MG63 (cell line): ENCODE results near the gene CSTB. TPM values are rescaled to one million over a fixed set of nuclear protein-coding genes. Genes with fewer than 3 reads are reported as not detected.

Experiments used
- DNase-seq: peaks from one replicate; pipeline ENCODE4 v3.0.0-alpha.2; 2020
- H3K27me3 ChIP-seq: fragments of 250-450 bp; sonication (Bioruptor Pico); 2 replicates; pipeline ENCODE4 v1.5.1; 2020; ENCODE audit warnings: mild to moderate bottlenecking, moderate library complexity
- H3K36me3 ChIP-seq: fragments of 250-450 bp; sonication (Bioruptor Pico); 2 replicates; pipeline ENCODE4 v1.5.1; 2020; ENCODE audit warnings: mild to moderate bottlenecking, moderate library complexity
- H3K4me3 ChIP-seq: fragments of 250-450 bp; sonication (Bioruptor Pico); 2 replicates; pipeline ENCODE4 v1.5.1; 2020; ENCODE audit warnings: mild to moderate bottlenecking, moderate library complexity
- H3K9me3 ChIP-seq: fragments of 250-450 bp; sonication (Bioruptor Pico); 2 replicates; pipeline ENCODE4 v1.5.1; 2020; ENCODE audit warnings: mild to moderate bottlenecking, moderate library complexity
- total RNA-seq: library from RNA; depleted of rRNA; stranded (reverse); fragments of >200 nt; shearing (Covaris generic); gene quantifications from 2 replicates; pipeline ENCODE4 v1.2.3, GENCODE V29; 2014; ENCODE audit warnings: low replicate concordance

The CSTB gene
- total RNA-seq, 1 experiment from 2014 or later, result 5.5 TPM

GRCh38 chr21:43812957-43813655 lies 37.0 kb upstream of the CSTB start:
- no peaks in the 10 kb centered on the region for H3K36me3 ChIP-seq
- H3K4me3 ChIP-seq, result no peak overlapping the region
- no peaks in the 10 kb centered on the region for H3K9me3 ChIP-seq
- no peaks in the 10 kb centered on the region for H3K27me3 ChIP-seq
- no peak for DNase-seq

- no peak overlapping the region for H3K4me3 ChIP-seq
- H3K27me3 ChIP-seq, result no peaks in the 10 kb centered on the region
- no peak for DNase-seq
- no peaks in the 10 kb centered on the region for H3K36me3 ChIP-seq
- no peaks in the 10 kb centered on the region for H3K9me3 ChIP-seq
These were observed 36.2 kb upstream of the CSTB start for GRCh38 chr21:43812139-43812821.

DNA sequence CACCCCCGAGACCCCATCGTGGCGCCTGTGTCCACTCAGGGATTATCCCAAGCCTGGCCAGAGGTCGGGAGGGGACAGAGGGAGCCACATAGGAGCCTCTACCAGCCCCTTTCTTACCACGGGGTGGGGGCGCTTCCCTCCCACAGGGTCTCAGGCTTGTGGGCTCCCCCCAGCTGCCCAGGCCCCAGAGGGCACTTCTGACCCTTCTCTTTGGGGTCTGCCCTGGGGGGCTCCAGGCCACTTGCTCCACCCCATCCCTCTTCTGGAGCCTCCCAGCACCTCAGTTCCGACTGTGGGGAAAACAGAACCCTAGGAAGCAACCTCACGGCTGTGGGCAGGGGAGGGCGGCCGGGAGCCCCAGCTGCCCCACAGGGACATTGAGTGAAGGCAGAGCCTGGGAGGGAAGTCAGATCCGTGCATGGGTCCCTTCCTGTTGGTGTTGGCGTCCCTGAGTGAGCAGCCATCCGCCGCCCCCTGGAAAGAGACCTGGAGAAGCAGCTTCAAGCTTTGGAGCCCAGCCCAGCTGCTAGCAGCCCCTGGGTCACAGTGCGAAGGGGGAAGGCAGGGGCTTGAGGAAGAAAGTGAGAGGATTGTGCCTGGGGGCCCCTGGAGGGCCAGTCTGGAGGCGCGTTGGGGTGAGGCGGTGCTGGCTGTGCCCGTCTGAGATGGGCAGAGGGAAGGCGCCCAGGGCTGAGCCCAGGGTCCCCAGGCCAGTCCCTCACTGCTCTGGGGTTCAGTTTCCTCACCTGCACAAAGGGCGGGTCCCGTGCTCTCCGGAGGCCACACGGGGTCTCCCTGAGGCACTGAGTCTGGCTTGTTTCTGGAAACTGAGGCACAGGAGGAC lies 35.4 kb upstream of the CSTB start:
- H3K36me3 ChIP-seq, result peaks cover 4% of the 10 kb centered on the region; the same call in 1 of the 2 replicates
- H3K4me3 ChIP-seq, result no peak overlapping the region
- DNase-seq, result no peak
- no peaks in the 10 kb centered on the region for H3K9me3 ChIP-seq
- no peaks in the 10 kb centered on the region for H3K27me3 ChIP-seq

DNA sequence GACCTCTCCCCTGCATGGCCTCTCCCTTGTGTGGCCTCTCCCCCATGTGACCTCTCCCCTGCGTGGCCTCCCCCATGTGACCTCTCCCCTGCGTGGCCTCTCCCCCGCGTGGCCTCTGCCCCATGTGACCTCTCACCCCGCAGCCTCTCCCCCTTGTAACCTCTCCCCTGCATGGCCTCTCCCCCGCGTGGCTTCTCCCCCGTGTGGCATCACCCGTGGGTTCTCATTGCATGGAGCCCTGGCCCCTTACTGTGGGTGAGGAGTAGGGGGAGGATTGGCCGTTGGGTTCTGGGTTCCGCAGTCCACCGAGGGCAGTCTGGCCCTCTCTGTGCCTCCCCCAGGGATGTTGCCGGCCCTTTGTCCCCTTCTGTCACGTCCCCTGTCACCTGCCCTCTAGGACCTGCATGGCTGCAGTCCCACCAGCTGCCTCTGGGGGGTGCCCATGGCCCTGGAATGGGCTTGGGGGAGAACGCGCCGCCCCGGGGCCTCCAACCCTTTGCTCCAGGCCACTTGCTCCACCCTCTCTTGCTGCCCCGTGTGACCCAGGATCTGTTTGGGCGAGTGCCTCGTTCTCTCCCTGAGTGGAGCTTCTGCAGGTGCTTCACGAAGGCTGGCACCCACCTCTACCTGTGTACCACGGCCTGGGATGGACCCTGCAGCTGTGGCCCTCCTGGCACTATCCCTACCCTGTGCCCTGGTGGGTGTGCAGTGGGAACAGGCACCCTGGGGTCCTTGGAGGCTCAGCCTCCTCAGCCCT lies 34.6 kb upstream of the CSTB start:
- Histone ChIP-seq H3K4me3 (no peak overlapping the region), H3K36me3 (peaks cover 7% of the 10 kb centered on the region), H3K9me3 (no peaks in the 10 kb centered on the region), H3K27me3 (no peaks in the 10 kb centered on the region)
- DNase-seq, result peak; percentile 68

DNA sequence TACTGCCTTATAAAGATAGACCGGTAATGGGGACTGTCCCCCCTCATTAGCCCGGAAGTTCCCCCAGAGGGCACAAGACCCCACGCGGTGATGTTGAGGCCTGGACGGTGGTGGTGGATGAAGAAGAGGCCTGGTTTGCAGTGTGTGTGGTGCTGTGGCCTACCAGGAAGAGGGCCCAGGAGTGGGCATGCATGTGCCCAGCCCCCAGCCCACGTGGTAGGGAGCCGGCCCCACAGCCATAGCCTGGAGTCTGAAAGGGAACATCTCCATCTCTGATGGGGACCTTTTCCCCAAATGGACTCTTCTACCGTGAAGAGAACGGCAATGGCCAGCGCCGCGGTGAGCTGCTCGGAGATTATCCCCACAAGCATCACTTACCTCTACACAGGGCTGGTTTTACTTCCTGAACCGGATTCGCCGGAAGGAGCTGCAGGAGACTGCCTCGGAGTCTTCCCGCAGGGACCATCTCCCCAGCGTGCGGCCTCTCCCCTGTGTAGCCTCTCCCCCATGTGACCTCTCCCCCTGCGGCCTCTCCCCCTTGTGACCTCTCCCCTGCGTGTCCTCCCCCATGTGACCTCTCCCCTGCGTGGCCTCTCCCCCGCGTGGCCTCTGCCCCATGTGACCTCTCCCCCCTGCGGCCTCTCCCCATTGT lies 33.9 kb upstream of the CSTB start:
- no peak overlapping the region for H3K4me3 ChIP-seq
- H3K27me3 ChIP-seq, result no peaks in the 10 kb centered on the region
- H3K9me3 ChIP-seq, result no peaks in the 10 kb centered on the region
- DNase-seq, result no peak
- peaks cover 7% of the 10 kb centered on the region for H3K36me3 ChIP-seq

- H3K36me3 ChIP-seq, result peaks cover 11% of the 10 kb centered on the region
- no peaks in the 10 kb centered on the region for H3K9me3 ChIP-seq
- H3K27me3 ChIP-seq, result no peaks in the 10 kb centered on the region
- no peak for DNase-seq
- no peak overlapping the region for H3K4me3 ChIP-seq
These were observed 33.3 kb upstream of the CSTB start for GRCh38 chr21:43809346-43809799.

GRCh38 chr21:43808832-43809251 lies 32.7 kb upstream of the CSTB start:
- no peak for DNase-seq
- no peak overlapping the region for H3K4me3 ChIP-seq
- peaks cover 16% of the 10 kb centered on the region for H3K36me3 ChIP-seq
- no peaks in the 10 kb centered on the region for H3K9me3 ChIP-seq
- H3K27me3 ChIP-seq, result no peaks in the 10 kb centered on the region

- Histone ChIP-seq H3K36me3 (peaks cover 18% of the 10 kb centered on the region), H3K9me3 (no peaks in the 10 kb centered on the region), H3K4me3 (no peak overlapping the region), H3K27me3 (no peaks in the 10 kb centered on the region)
- no peak for DNase-seq
These were observed 32.3 kb upstream of the CSTB start for GRCh38 chr21:43808367-43808766.

- DNase-seq, result no peak
- peaks cover 39% of the 10 kb centered on the region for H3K36me3 ChIP-seq
- no peak overlapping the region for H3K4me3 ChIP-seq
- H3K27me3 ChIP-seq, result no peaks in the 10 kb centered on the region
- no peaks in the 10 kb centered on the region for H3K9me3 ChIP-seq
These were observed 30.1 kb upstream of the CSTB start for GRCh38 chr21:43806017-43806710.

DNA sequence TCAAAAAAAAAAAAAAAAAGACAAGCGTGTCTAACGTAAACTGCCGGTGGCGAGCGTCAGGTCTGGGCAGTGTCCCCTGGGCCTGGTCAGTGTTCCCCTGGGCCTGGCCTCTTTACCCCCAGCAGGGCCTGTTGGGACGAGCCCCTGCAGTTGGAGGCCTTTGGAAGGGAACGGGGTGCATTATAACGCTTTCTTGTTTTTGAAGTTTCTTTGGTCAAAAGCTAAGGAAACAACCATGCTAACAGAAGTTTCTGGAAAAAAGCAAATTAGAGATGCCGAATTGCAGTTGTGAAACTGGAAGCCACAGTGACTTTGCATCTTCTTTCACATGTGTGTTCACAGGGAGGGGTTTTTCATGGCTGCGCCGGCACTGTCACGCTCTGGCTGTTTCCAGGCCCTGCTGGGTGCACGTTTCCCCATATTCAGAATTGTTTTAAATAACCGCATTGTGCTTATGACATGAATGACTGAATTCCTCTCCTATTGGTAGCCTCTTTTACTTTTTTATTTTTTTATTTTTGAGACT lies 29.2 kb upstream of the CSTB start:
- Histone ChIP-seq H3K36me3 (peaks cover 48% of the 10 kb centered on the region), H3K9me3 (no peaks in the 10 kb centered on the region)

GRCh38 chr21:43803558-43804300 lies 27.6 kb upstream of the CSTB start:
- no peak for DNase-seq
- H3K9me3 ChIP-seq, result no peaks in the 10 kb centered on the region
- H3K36me3 ChIP-seq, result peaks cover 63% of the 10 kb centered on the region
- H3K4me3 ChIP-seq, result no peak overlapping the region
- H3K27me3 ChIP-seq, result no peaks in the 10 kb centered on the region

More for the DNA sequence above, 29.2 kb upstream of the CSTB start:
- DNase-seq, result no peak
- no peak overlapping the region for H3K4me3 ChIP-seq
- H3K27me3 ChIP-seq, result no peaks in the 10 kb centered on the region

GRCh38 chr21:43802713-43803313 lies 26.7 kb upstream of the CSTB start:
- DNase-seq, result no peak
- H3K9me3 ChIP-seq, result no peaks in the 10 kb centered on the region

GRCh38 chr21:43801006-43801783 lies 25.1 kb upstream of the CSTB start:
- Histone ChIP-seq H3K9me3 (no peaks in the 10 kb centered on the region), H3K27me3 (no peaks in the 10 kb centered on the region), H3K36me3 (peaks cover 83% of the 10 kb centered on the region), H3K4me3 (no peak overlapping the region)
- no peak for DNase-seq

More at GRCh38 chr21:43802713-43803313, 26.7 kb upstream of the CSTB start:
- Histone ChIP-seq H3K36me3 (peaks cover 71% of the 10 kb centered on the region), H3K4me3 (no peak overlapping the region), H3K27me3 (no peaks in the 10 kb centered on the region)

DNA sequence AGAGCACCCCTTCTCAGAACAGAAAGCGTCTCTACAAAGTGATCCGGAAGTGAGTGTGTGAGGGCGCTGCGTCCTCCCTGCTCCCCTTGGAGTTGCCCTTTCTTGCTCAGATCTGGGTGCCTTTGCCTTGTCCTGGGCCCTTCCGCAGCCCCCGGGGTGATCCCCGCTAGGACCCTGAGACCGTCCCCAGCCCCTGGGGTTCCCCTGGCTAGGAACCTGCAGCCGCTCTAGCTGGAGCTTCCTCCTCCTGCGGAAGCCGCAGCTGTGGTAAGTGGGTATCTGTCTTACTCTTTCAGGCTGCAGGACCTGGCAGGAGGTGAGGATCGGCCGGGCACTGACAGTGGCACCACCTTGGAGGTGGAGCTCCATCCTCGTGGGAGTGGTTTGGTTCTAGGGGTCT lies 24.5 kb upstream of the CSTB start:
- H3K36me3 ChIP-seq, result peaks cover 87% of the 10 kb centered on the region
- H3K27me3 ChIP-seq, result no peaks in the 10 kb centered on the region
- H3K9me3 ChIP-seq, result no peaks in the 10 kb centered on the region
- no peak overlapping the region for H3K4me3 ChIP-seq
- DNase-seq, result no peak
